NT2/D1 (cell line): ENCODE results near the gene METTL13.

Source experiments
- SUZ12 ChIP-seq: IDR thresholded peaks from 2 replicates; pipeline ENCODE4 v1.6.1; 2011; ENCODE audit not compliant: insufficient read length, insufficient read depth; ENCODE audit errors: extremely low read depth
- YY1 ChIP-seq: IDR thresholded peaks from 2 replicates; pipeline ENCODE4 v1.6.1; 2011; ENCODE audit not compliant: insufficient read length, insufficient read depth

DNA sequence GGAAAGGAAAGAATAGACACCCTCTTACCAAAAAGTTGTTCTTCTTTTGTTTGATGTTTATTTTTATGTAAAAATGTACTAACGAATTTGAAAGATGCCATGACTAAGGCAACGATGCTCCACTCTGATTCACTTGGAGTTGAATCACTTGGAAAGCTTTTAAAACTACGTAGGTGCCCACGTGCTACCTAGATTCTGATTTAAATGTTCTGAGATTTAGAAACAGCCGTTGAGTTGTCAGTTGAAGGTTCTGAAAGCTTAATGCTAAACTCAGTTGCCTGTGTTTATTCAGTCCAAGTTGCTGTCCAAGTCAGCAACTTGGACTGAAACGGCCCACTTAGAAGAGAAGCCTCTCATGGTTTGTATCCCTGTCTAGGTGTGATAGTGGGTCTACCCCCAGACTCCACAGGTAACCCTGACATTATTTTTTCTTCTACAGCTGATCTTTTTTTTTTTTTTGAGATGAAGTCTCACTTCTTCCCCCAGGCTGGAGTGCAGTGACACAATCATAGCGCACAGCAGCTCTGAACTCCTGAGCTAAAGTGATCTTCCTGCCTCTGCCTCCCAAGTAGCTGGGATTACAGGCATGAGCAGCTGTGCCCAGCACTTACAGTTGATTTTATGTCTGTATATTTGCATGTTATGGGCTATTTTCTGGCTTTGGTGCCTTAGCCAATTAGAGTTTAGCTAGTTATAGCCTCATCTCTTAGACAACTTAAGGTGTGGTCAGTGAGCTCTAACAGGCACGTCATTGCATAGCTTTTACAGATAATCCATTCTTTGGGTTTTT, 38.2 kb upstream of the METTL13 start:
- TF ChIP-seq SUZ12 (no peak), YY1 (no peak)
